ENCODE data around the gene PLEKHG1.

Gene PLEKHG1

GRCh38 chr6:150616586-150616985, 16.9 kb downstream of the PLEKHG1 start:
- H3K4me3 ChIP-seq (ENCODE audit: low read depth, low read length) = no peak overlapping the region
- no peak for DNase-seq (ENCODE audit: low read depth)

- H3K4me3 ChIP-seq (ENCODE audit: low read depth, low read length) = no peak overlapping the region
- no peak for DNase-seq (ENCODE audit: low read depth)
Observed at GRCh38 chr6:150617062-150617461, 17.4 kb downstream of the PLEKHG1 start.

- DNase-seq (ENCODE audit: low read depth) = no peak
Observed at GRCh38 chr6:150617496-150618460, 18.1 kb downstream of the PLEKHG1 start.

GRCh38 chr6:150619275-150619674, 19.6 kb downstream of the PLEKHG1 start:
- no peak for DNase-seq (ENCODE audit: low read depth)
- no peak overlapping the region for H3K4me3 ChIP-seq (ENCODE audit: low read depth, low read length)

More at GRCh38 chr6:150617496-150618460, 18.1 kb downstream of the PLEKHG1 start:
- no peak overlapping the region for H3K4me3 ChIP-seq (ENCODE audit: low read depth, low read length)

GRCh38 chr6:150620244-150620643, 20.6 kb downstream of the PLEKHG1 start:
- DNase-seq (ENCODE audit: low read depth) = no peak
- H3K4me3 ChIP-seq (ENCODE audit: low read depth, low read length) = no peak overlapping the region

GRCh38 chr6:150620763-150621162, 21.1 kb downstream of the PLEKHG1 start:
- H3K4me3 ChIP-seq (ENCODE audit: low read depth, low read length) = no peak overlapping the region
- DNase-seq (ENCODE audit: low read depth) = no peak

- DNase-seq (ENCODE audit: low read depth) = no peak
- H3K4me3 ChIP-seq (ENCODE audit: low read depth, low read length) = no peak overlapping the region
Observed at GRCh38 chr6:150622476-150622875, 22.8 kb downstream of the PLEKHG1 start.

- no peak overlapping the region for H3K4me3 ChIP-seq (ENCODE audit: low read depth, low read length)
- DNase-seq (ENCODE audit: low read depth) = no peak
Observed at GRCh38 chr6:150622941-150623874, 23.5 kb downstream of the PLEKHG1 start.

GRCh38 chr6:150624191-150624590, 24.5 kb downstream of the PLEKHG1 start:
- no peak overlapping the region for H3K4me3 ChIP-seq (ENCODE audit: low read depth, low read length)
- no peak for DNase-seq (ENCODE audit: low read depth)

GRCh38 chr6:150625927-150626326, 26.2 kb downstream of the PLEKHG1 start:
- H3K4me3 ChIP-seq (ENCODE audit: low read depth, low read length) = no peak overlapping the region
- no peak for DNase-seq (ENCODE audit: low read depth)

- DNase-seq (ENCODE audit: low read depth) = no peak
- H3K4me3 ChIP-seq (ENCODE audit: low read depth, low read length) = no peak overlapping the region
Observed at GRCh38 chr6:150627154-150627553, 27.5 kb downstream of the PLEKHG1 start.

- DNase-seq (ENCODE audit: low read depth) = no peak
- H3K4me3 ChIP-seq (ENCODE audit: low read depth, low read length) = no peak overlapping the region
Observed at GRCh38 chr6:150627585-150628025, 27.9 kb downstream of the PLEKHG1 start.

- DNase-seq (ENCODE audit: low read depth) = no peak
- H3K4me3 ChIP-seq (ENCODE audit: low read depth, low read length) = no peak overlapping the region
Observed at GRCh38 chr6:150628908-150629307, 29.2 kb downstream of the PLEKHG1 start.

- no peak overlapping the region for H3K4me3 ChIP-seq (ENCODE audit: low read depth, low read length)
- DNase-seq (ENCODE audit: low read depth) = no peak
Observed at GRCh38 chr6:150631283-150631983, 31.7 kb downstream of the PLEKHG1 start.

- H3K4me3 ChIP-seq (ENCODE audit: low read depth, low read length) = no peak overlapping the region
- no peak for DNase-seq (ENCODE audit: low read depth)
Observed at GRCh38 chr6:150631984-150632642, 32.4 kb downstream of the PLEKHG1 start.

- DNase-seq (ENCODE audit: low read depth) = no peak
- H3K4me3 ChIP-seq (ENCODE audit: low read depth, low read length) = no peak overlapping the region
Observed at GRCh38 chr6:150632785-150633485, 33.2 kb downstream of the PLEKHG1 start.

- H3K4me3 ChIP-seq (ENCODE audit: low read depth, low read length) = no peak overlapping the region
- DNase-seq (ENCODE audit: low read depth) = no peak
Observed at GRCh38 chr6:150633486-150633834, 33.8 kb downstream of the PLEKHG1 start.

GRCh38 chr6:150634176-150634963, 34.7 kb downstream of the PLEKHG1 start:
- no peak overlapping the region for H3K4me3 ChIP-seq (ENCODE audit: low read depth, low read length)
- no peak for DNase-seq (ENCODE audit: low read depth)

Measured in skeletal muscle cell (primary cell).